Thoracic aorta (tissue), 2 donors: ENCODE measurements around the gene RPS6KB2. TPM values are rescaled to one million over a fixed set of nuclear protein-coding genes. Genes with fewer than 3 reads are reported as not detected.

Experiments used
- ATAC-seq: fragments of 150-250 bp; one replicate; pipeline ENCODE4 v1.8.0; 2017; ENCODE audit warnings: low read depth; ENCODE audit not compliant: insufficient number of reproducible peaks, low FRiP score
- DNase-seq: peaks from one replicate; pipeline ENCODE4 v3.0.0-alpha.2; 2020; ENCODE audit warnings: low spot score
- H3K27ac ChIP-seq, 2 donors: fragments of 200-600 bp; sonication (generic); 1 replicate in 1 of 2; 2 replicates in 1 of 2; pipeline ENCODE4 v1.5.1; 2016; ENCODE audit warnings: mild to moderate bottlenecking in 2 of 2, moderate library complexity in 2 of 2
- H3K27me3 ChIP-seq: fragments of 200-600 bp; sonication (generic); replicated peaks from 2 replicates; pipeline ENCODE4 v1.6.0; 2016; ENCODE audit warnings: mild to moderate bottlenecking; ENCODE audit not compliant: insufficient read depth
- H3K36me3 ChIP-seq: fragments of 200-600 bp; sonication (generic); one replicate; pipeline ENCODE4 v1.5.1; 2016
- H3K4me1 ChIP-seq, 2 donors: fragments of 200-600 bp; sonication (generic); 1 replicate in 1 of 2; 2 replicates in 1 of 2; pipeline versions ENCODE4 v1.5.1 to v1.6.0; 2016; ENCODE audit warnings: low read depth in 2 of 2, mild to moderate bottlenecking in 1 of 2; ENCODE audit not compliant: control insufficient read depth in 1 of 2
- H3K4me3 ChIP-seq: fragments of 200-600 bp; sonication (generic); 2 replicates; pipeline ENCODE4 v1.5.1; 2016; ENCODE audit warnings: mild to moderate bottlenecking
- H3K9me3 ChIP-seq: fragments of 200-600 bp; sonication (generic); 2 replicates; pipeline ENCODE4 v1.5.1; 2016
- CTCF ChIP-seq: fragments of 200-600 bp; sonication (generic); IDR thresholded peaks from one replicate; pipeline ENCODE4 v1.5.1; 2019; ENCODE audit warnings: antibody characterized with exemption
- total RNA-seq, 2 donors: library from RNA; depleted of rRNA; stranded (reverse); fragments of >200 nt; gene quantifications; one replicate each; pipeline versions ENCODE4 v1.1.0 to v1.2.3, GENCODE V29; 2016

The RPS6KB2 gene
- total RNA-seq, 2 donors from 2014 or later: 68.3 to 69.3 TPM

- H3K27me3 ChIP-seq: no peaks in the 10 kb centered on the region
- H3K4me3 ChIP-seq: no peak overlapping the region
- H3K9me3 ChIP-seq: no peaks in the 10 kb centered on the region
- no peak for TF ChIP-seq CTCF
- no peaks in the 10 kb centered on the region for H3K36me3 ChIP-seq
- ATAC-seq: no peak
- peaks cover 0 to 7% of the 10 kb centered on the region in 2 donors for H3K4me1 ChIP-seq
- no peak overlapping the region for H3K27ac ChIP-seq
- DNase-seq: no peak
Measured at GRCh38 chr11:67449116-67449844, 21.0 kb downstream of the RPS6KB2 start.

- Histone ChIP-seq H3K27me3 (no peaks in the 10 kb centered on the region), H3K4me1 (no peaks in the 10 kb centered on the region), H3K9me3 (no peaks in the 10 kb centered on the region), H3K27ac (no peak overlapping the region), H3K4me3 (no peak overlapping the region), H3K36me3 (no peaks in the 10 kb centered on the region)
- no peak for TF ChIP-seq CTCF
- DNase-seq (no peak), ATAC-seq (no peak)
Measured at GRCh38 chr11:67450796-67451657, 22.7 kb downstream of the RPS6KB2 start.

GRCh38 chr11:67451658-67451976, 23.3 kb downstream of the RPS6KB2 start:
- DNase-seq: no peak
- ATAC-seq: no peak
- Histone ChIP-seq H3K4me1 (no peaks in the 10 kb centered on the region), H3K9me3 (no peaks in the 10 kb centered on the region), H3K27me3 (no peaks in the 10 kb centered on the region), H3K4me3 (no peak overlapping the region), H3K36me3 (no peaks in the 10 kb centered on the region), H3K27ac (no peak overlapping the region)
- no peak for TF ChIP-seq CTCF

- Histone ChIP-seq H3K27ac (no peak within 1 kb of the TSS), H3K36me3 (no peaks in the 10 kb centered on the region), H3K4me3 (no peak within 1 kb of the TSS), H3K27me3 (no peaks in the 10 kb centered on the region), H3K4me1 (no peaks in the 10 kb centered on the region), H3K9me3 (no peaks in the 10 kb centered on the region)
- ATAC-seq (no peak), DNase-seq (no peak)
- TF ChIP-seq CTCF: no peak
Measured at GRCh38 chr11:67452141-67452952, 24.1 kb downstream of the RPS6KB2 start, which contains the start of gene GPR152. Gene GPR152, minus strand, starts transcription at chr11:67452729. Its CDS starts 5 bp downstream, at chr11:67452724.
